Stimulated activated CD4-positive, alpha-beta T cell treated with anti-CD3 and anti-CD28 coated beads, Interleukin-4, amount 100 ng/mL, for 1 hour (primary cell): ENCODE data around the gene USP38.

ENCODE experiments used
- DNase-seq: peaks from one replicate; pipeline ENCODE4 v3.0.0-alpha.2; 2020

Gene USP38

GRCh38 chr4:143270256-143270838 lies 85.6 kb downstream of the USP38 start:
- DNase-seq = no peak
